DOHH2 (cell line): Measurements from ENCODE around the gene SLC23A3.

ENCODE experiments used
- EZH2phosphoT487 ChIP-seq: fragments of 200-600 bp; sonication (generic); IDR thresholded peaks from 2 replicates; pipeline ENCODE4 v1.6.1; 2017; ENCODE audit warnings: borderline replicate concordance, mild to moderate bottlenecking, antibody characterized with exemption, low read length, moderate library complexity, mixed read lengths
- TF ChIP-seq, protein P1 (sequence below): fragments of 200-600 bp; sonication (generic); IDR thresholded peaks from one replicate; pipeline ENCODE4 v1.5.1; 2014; ENCODE audit warnings: antibody characterized with exemption, mild to moderate bottlenecking, low read depth, low read length; ENCODE audit not compliant: poor library complexity, severe bottlenecking

DNA sequence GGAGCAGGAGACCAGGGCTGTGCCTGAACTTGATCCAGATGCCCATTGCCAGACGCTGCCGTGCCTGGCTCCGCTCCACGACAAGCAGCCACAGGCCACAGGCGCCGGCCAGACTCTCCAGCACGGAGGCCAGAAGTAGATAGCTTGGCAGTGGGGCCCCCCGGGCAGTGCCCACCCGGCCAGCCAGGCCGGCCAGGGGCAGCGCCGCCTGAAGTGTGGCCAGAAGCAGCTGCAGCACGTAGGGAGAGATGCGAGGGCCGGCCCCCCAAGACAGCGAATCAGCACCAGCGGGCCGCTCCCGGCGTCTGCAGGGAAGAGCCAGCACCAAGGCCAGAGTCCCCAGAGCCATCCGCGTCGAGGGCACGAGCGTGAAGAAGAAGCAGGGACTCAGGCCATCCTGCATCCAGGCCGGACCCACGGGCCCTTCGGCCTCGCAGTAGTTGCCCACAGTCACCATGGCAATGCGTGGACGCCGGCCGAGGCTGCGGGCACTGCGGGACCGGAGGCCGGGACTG lies 48.4 kb upstream of the SLC23A3 start:
- TF ChIP-seq, protein P1, sequence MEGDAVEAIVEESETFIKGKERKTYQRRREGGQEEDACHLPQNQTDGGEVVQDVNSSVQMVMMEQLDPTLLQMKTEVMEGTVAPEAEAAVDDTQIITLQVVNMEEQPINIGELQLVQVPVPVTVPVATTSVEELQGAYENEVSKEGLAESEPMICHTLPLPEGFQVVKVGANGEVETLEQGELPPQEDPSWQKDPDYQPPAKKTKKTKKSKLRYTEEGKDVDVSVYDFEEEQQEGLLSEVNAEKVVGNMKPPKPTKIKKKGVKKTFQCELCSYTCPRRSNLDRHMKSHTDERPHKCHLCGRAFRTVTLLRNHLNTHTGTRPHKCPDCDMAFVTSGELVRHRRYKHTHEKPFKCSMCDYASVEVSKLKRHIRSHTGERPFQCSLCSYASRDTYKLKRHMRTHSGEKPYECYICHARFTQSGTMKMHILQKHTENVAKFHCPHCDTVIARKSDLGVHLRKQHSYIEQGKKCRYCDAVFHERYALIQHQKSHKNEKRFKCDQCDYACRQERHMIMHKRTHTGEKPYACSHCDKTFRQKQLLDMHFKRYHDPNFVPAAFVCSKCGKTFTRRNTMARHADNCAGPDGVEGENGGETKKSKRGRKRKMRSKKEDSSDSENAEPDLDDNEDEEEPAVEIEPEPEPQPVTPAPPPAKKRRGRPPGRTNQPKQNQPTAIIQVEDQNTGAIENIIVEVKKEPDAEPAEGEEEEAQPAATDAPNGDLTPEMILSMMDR, result no peak
- TF ChIP-seq EZH2phosphoT487, result no peak
